ENCODE results near the gene KRTAP4-11. TPM values are rescaled to one million over a fixed set of nuclear protein-coding genes. Genes with fewer than 3 reads are reported as not detected.
"Not testable (repeated sequence)": the region's sequence is repeated elsewhere in the genome, so short reads cannot be mapped to it uniquely, and the experiment has no call there.

Gene KRTAP4-11
- polyA plus RNA-seq, 10 donors: not detected

DNA sequence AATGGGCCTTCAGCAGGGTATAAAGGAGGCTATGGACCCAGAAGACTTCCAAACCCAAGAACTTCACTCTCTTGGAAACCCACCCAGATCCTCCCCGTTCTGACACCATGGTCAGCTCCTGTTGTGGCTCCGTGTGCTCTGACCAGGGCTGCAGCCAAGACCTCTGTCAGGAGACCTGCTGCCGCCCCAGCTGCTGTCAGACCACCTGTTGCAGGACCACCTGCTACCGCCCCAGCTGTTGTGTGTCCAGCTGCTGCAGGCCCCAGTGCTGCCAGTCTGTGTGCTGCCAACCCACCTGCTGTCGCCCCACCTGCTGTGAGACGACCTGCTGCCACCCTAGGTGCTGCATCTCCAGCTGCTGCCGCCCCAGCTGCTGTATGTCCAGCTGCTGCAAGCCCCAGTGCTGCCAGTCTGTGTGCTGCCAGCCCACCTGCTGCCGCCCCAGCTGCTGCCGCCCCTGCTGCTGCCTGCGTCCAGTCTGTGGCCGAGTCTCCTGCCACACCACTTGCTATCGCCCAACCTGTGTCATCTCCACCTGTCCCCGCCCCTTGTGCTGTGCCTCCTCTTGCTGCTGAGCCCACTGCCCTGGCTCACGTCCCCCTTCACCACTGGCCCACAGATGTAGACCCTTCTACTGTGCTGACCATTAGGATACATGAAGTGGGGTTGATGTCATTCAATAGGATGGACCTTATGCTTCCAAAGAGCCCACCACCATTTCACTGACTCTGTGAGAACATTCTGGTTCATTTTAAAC lies 33.9 kb downstream of the KRTAP4-11 start, which contains the start of gene KRTAP4-7:
Gene KRTAP4-7 (plus strand): TSS at position 51 of the 757 bp plus-strand sequence. CDS start 57 bp downstream, at position 108.
- not testable (repeated sequence) for DNase-seq

DNA sequence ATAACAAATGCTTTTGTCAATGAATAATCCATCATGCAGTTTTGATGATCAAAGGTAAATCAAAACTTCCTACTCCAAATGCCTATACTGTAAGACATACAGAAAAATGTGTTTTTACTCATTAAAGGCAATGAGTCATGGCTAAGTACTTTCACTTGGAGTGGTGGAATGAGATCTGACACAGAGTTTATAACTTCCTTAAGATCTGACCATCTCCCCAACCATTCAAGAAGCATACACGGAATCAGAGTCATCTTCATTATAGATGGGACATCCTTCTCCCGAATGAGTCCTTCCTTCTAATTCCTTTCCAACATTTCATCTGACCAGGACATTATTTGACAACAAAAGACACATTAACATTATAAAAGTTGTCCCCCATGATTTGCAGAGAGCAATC lies 34.7 kb downstream of the KRTAP4-11 start:
- DNase-seq: not testable (repeated sequence)

DNA sequence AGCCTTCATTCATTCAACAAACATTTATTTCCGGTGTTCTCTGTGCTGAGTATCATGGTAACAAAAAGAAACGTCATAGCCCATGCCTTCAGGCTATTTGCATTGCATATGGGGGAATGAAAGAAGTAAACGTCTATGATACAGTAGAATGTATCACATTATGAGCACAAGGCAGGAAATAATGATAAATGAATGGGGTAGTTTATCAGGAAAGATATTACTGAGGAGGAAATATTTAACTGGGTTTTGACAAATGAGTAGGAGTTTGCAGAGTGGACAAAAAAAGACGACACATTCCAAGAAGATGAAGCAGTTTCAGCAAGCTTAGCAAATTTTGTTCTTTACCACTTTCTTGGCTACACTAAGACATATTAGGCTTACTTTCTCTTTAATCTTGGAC lies 35.5 kb downstream of the KRTAP4-11 start:
- no peak for DNase-seq

DNA sequence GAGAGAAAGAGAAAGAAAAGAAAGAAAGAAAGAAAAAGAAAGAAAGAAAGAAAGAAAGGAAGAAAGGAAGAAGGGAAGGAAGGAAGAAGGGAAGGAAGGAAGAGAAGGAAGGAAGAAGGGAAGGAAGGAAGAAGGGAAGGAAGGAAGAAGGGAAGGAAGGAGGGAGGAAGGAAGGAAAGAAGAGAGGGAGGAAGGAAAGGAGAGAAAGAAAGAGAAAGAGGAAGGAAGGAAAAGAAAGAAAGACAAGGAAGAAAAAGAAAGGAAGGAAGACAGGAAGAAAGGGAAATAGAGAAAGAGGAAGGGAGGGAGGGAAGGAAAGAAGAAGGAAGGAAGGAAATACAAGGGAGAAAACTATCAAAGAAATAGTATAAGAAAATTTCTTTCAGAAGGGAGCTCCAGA lies 41.4 kb downstream of the KRTAP4-11 start:
- no peak for DNase-seq

DNA sequence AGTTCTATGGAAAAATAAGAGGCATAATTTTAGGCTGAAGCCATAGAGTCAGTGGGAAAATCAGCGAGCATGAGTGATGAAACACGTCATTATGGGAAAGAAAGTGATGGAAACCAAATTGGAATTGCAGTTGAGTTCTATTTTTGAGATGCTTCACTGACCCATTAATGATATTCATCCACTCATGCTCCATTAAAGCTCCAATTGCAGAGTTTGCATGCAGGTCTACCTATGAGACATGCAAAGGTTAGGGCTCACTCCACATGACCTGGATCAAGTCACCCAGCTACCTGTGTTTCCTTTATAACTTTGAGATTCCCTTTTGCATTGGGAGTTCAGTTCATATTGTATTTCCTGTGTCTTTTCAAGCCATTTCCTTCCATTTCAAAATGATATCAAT lies 44.5 kb downstream of the KRTAP4-11 start:
- DNase-seq: no peak

DNA sequence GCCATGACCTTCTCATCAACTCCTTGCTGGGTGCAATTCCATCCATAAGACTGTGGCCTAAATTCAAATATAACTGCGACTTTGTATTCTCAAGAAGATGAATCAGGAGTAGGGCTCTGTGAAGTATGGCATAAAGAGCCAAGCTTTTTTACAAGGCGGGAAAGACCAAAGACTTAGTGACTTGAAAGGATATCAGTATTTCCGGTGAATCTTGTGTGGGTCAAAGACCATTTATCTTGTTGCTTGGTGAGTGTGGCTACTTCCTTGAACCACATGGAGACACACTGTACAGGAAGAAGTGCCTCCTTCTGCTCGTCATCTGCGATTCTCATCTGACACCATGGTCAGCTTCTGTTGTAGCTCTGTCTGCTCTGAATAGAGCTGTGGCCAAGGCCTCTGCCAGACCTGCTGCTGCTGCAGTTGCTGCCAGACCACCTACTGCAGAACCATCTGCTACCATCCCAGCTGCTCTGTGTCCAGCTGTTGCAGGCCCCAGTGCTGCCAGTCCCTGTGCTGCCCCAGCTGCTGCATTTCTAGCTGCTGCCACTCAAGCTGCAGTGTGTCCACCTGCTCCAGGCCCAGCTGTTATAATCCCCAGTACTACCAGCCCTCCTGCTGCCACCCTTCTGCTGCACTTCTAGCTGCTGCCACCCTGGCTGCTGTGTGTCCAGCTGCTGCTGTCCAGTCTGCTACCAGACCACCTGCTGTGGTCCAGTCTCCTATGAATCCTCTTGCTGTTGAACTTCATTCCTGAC lies 46.4 kb downstream of the KRTAP4-11 start:
- DNase-seq: no peak

DNA sequence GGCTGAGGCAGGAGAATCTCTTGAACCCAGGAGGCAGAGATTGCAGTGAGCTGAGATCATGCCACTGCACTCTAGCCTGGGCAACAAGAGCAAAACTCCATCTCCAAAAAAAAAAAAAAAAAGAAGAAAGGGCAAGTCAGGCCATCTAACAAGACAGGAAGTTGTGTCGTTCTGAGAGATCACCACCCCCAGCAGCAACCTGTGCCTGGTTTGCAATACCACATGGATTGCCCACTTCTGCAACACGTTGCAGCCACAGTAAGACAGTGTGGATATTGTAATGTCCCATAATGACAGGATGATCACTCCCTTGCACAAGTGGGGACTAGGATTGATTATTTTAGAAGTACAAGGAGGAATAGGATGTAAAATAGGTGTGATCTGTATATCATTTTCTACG lies 49.1 kb downstream of the KRTAP4-11 start:
- no peak for DNase-seq

DNA sequence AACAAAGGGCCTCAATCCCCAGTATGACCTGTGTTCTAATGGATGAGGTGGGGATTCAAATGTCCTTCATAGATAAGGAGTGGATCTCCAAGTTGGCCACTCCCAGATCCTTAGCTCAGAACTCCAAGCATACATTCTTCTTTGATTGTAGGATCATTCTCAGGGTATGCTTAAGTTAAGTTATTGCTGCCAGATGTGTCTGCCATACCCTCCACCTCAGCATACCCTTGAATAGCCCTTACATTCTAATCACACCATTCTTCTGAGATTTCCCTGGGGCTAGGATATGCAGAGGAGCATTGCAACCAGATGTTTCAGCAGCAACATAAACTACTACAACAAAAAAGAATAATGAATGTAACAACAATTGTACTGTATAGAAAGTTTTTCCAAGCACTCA lies 50.9 kb downstream of the KRTAP4-11 start:
- no peak for DNase-seq

Other genes starting within 250 kb of the KRTAP4-11 start
- gene KRT20, start 233.1 kb downstream of the KRTAP4-11 start, polyA plus RNA-seq (ENCODE audit: insufficient read length in 10 of 10): under 1 TPM in 4 of 10 donors, not detected in 6; 0.13 to 0.24 (median 0.21) TPM
- gene KRT23, start 180.7 kb downstream of the KRTAP4-11 start, polyA plus RNA-seq (ENCODE audit: insufficient read length in 10 of 10): 1 to 10 TPM in 2 of 10 donors, under 1 TPM in 5, not detected in 3; 0.16 to 2.7 (median 0.22) TPM
- 1 to 10 TPM; 2.9 to 9.6 (median 5.2) TPM for gene KRT39, start 151.4 kb downstream of the KRTAP4-11 start, polyA plus RNA-seq (ENCODE audit: insufficient read length in 10 of 10)
- gene KRT40, start 134.0 kb downstream of the KRTAP4-11 start, polyA plus RNA-seq (ENCODE audit: insufficient read length in 10 of 10): 10 to 100 TPM in 6 of 10 donors, 1 to 10 TPM in 4; 3.5 to 18.2 (median 10.4) TPM
- gene KRTAP3-3, start 124.2 kb downstream of the KRTAP4-11 start, polyA plus RNA-seq (ENCODE audit: insufficient read length in 10 of 10): not detected
- gene KRTAP3-2, start 118.5 kb downstream of the KRTAP4-11 start, polyA plus RNA-seq (ENCODE audit: insufficient read length in 10 of 10): under 1 TPM in 9 of 10 donors, not detected in 1; 0.29 to 0.91 (median 0.58) TPM
- gene KRTAP3-1, start 109.2 kb downstream of the KRTAP4-11 start, polyA plus RNA-seq (ENCODE audit: insufficient read length in 10 of 10): not detected
- not detected for gene KRTAP1-5, start 91.2 kb downstream of the KRTAP4-11 start, polyA plus RNA-seq (ENCODE audit: insufficient read length in 10 of 10)
- gene KRTAP1-4, start 88.2 kb downstream of the KRTAP4-11 start, polyA plus RNA-seq (ENCODE audit: insufficient read length in 10 of 10): not detected
- gene KRTAP1-3, start 83.5 kb downstream of the KRTAP4-11 start, polyA plus RNA-seq (ENCODE audit: insufficient read length in 10 of 10): under 1 TPM in 1 of 10 donors, not detected in 9; 0.25 TPM
- not detected for gene KRTAP1-1, start 76.9 kb downstream of the KRTAP4-11 start, polyA plus RNA-seq (ENCODE audit: insufficient read length in 10 of 10)
- gene KRTAP2-1, start 71.1 kb downstream of the KRTAP4-11 start, polyA plus RNA-seq (ENCODE audit: insufficient read length in 10 of 10): not detected
- gene KRTAP2-2, start 63.1 kb downstream of the KRTAP4-11 start, polyA plus RNA-seq (ENCODE audit: insufficient read length in 10 of 10): not detected
- gene KRTAP2-3, start 58.3 kb downstream of the KRTAP4-11 start, polyA plus RNA-seq (ENCODE audit: insufficient read length in 10 of 10): not detected
- gene KRTAP2-4, start 52.5 kb downstream of the KRTAP4-11 start, polyA plus RNA-seq (ENCODE audit: insufficient read length in 10 of 10): not detected
- gene KRTAP4-7, start 34.2 kb downstream of the KRTAP4-11 start, polyA plus RNA-seq (ENCODE audit: insufficient read length in 10 of 10): not detected
- gene KRTAP4-8, start 20.2 kb downstream of the KRTAP4-11 start, polyA plus RNA-seq (ENCODE audit: insufficient read length in 10 of 10): not detected
- gene KRTAP4-16, start 16.2 kb downstream of the KRTAP4-11 start, polyA plus RNA-seq (ENCODE audit: insufficient read length in 10 of 10): not detected
- not detected for gene KRTAP4-9, start 13.0 kb downstream of the KRTAP4-11 start, polyA plus RNA-seq (ENCODE audit: insufficient read length in 10 of 10)
- gene KRTAP4-12, start 5.8 kb upstream of the KRTAP4-11 start, polyA plus RNA-seq (ENCODE audit: insufficient read length in 10 of 10): not detected
- not detected for gene KRTAP4-6, start 22.2 kb upstream of the KRTAP4-11 start, polyA plus RNA-seq (ENCODE audit: insufficient read length in 10 of 10)
- gene KRTAP4-5, start 31.5 kb upstream of the KRTAP4-11 start, polyA plus RNA-seq (ENCODE audit: insufficient read length in 10 of 10): not detected
- gene KRTAP4-4, start 42.4 kb upstream of the KRTAP4-11 start, polyA plus RNA-seq (ENCODE audit: insufficient read length in 10 of 10): not detected
- gene KRTAP4-3, start 49.8 kb upstream of the KRTAP4-11 start, polyA plus RNA-seq (ENCODE audit: insufficient read length in 10 of 10): not detected
- not detected for gene KRTAP4-2, start 59.8 kb upstream of the KRTAP4-11 start, polyA plus RNA-seq (ENCODE audit: insufficient read length in 10 of 10)
- not detected for gene KRTAP4-1, start 66.5 kb upstream of the KRTAP4-11 start, polyA plus RNA-seq (ENCODE audit: insufficient read length in 10 of 10)
- gene KRTAP9-1, start 71.5 kb upstream of the KRTAP4-11 start, polyA plus RNA-seq (ENCODE audit: insufficient read length in 10 of 10): not detected
- not detected for gene KRTAP9-2, start 108.3 kb upstream of the KRTAP4-11 start, polyA plus RNA-seq (ENCODE audit: insufficient read length in 10 of 10)
- gene KRTAP9-3, start 114.1 kb upstream of the KRTAP4-11 start, polyA plus RNA-seq (ENCODE audit: insufficient read length in 10 of 10): not detected
- not detected for gene KRTAP9-8, start 119.6 kb upstream of the KRTAP4-11 start, polyA plus RNA-seq (ENCODE audit: insufficient read length in 10 of 10)
- not detected for gene KRTAP9-4, start 131.3 kb upstream of the KRTAP4-11 start, polyA plus RNA-seq (ENCODE audit: insufficient read length in 10 of 10)
- gene KRTAP9-9, start 137.0 kb upstream of the KRTAP4-11 start, polyA plus RNA-seq (ENCODE audit: insufficient read length in 10 of 10): not detected
- under 1 TPM in 5 of 10 donors, not detected in 5; 0.15 to 0.30 (median 0.27) TPM for gene KRTAP9-6, start 147.0 kb upstream of the KRTAP4-11 start, polyA plus RNA-seq (ENCODE audit: insufficient read length in 10 of 10)
- not detected for gene KRTAP9-7, start 157.3 kb upstream of the KRTAP4-11 start, polyA plus RNA-seq (ENCODE audit: insufficient read length in 10 of 10)
- gene KRTAP29-1, start 184.5 kb upstream of the KRTAP4-11 start, polyA plus RNA-seq (ENCODE audit: insufficient read length in 10 of 10): not detected
- gene KRTAP16-1, start 190.9 kb upstream of the KRTAP4-11 start, polyA plus RNA-seq (ENCODE audit: insufficient read length in 10 of 10): not detected
- not detected for gene KRTAP17-1, start 197.3 kb upstream of the KRTAP4-11 start, polyA plus RNA-seq (ENCODE audit: insufficient read length in 10 of 10)
- not detected for gene KRT33A, start 232.5 kb upstream of the KRTAP4-11 start, polyA plus RNA-seq (ENCODE audit: insufficient read length in 10 of 10)

Measured in muscle of back (tissue), 11 donors.